MCF 10A (cell line): Measurements from ENCODE around the gene GALR2. TPM values are rescaled to one million over a fixed set of nuclear protein-coding genes. Genes with fewer than 3 reads are reported as not detected.

ENCODE experiments used
- BruUV-seq: library from RNA; stranded (reverse); fragments of 400-500 nt; replicated peaks from 2 replicates; lab custom pipeline; 2021; lab: Mats Ljungman, UMichigan
- CTCF ChIA-PET: fragments of 300-600 bp; sonication (Branson Sonifier 250); formaldehyde crosslinking; extraction: SDS; loops from one replicate; lab custom pipeline; 2021; ENCODE audit warnings: antibody characterized with exemption, inconsistent platforms; lab: Yijun Ruan, JAX
- POLR2A ChIA-PET: fragments of 300-600, 350-650 bp; sonication (Branson Sonifier 250); formaldehyde crosslinking; extraction: SDS; loops from one replicate; lab custom pipeline; 2020; ENCODE audit warnings: antibody characterized with exemption, inconsistent platforms; lab: Yijun Ruan, JAX
- DNase-seq: peaks from one replicate; pipeline ENCODE4 v3.0.0-alpha.2; 2018; ENCODE audit not compliant: unreplicated experiment
- H3K27ac Mint-ChIP-seq: one replicate; pipeline ENCODE4 v1.8.0; 2022; ENCODE audit warnings: mild to moderate bottlenecking, low read depth, mixed read lengths; ENCODE audit not compliant: unreplicated experiment
- H3K27me3 Mint-ChIP-seq: one replicate; pipeline ENCODE4 v1.8.0; 2022; ENCODE audit warnings: mixed read lengths; ENCODE audit not compliant: insufficient read depth, unreplicated experiment
- H3K36me3 Mint-ChIP-seq: one replicate; pipeline ENCODE4 v1.8.0; 2022; ENCODE audit warnings: mild to moderate bottlenecking, moderate library complexity, mixed read lengths; ENCODE audit not compliant: insufficient read depth, unreplicated experiment
- H3K4me1 Mint-ChIP-seq: one replicate; pipeline ENCODE4 v1.8.0; 2022; ENCODE audit warnings: mixed read lengths; ENCODE audit not compliant: insufficient read depth, unreplicated experiment
- H3K4me3 Mint-ChIP-seq: one replicate; pipeline ENCODE4 v1.8.0; 2022; ENCODE audit warnings: mild to moderate bottlenecking, moderate library complexity, mixed read lengths; ENCODE audit not compliant: unreplicated experiment
- H3K9me3 Mint-ChIP-seq: one replicate; pipeline ENCODE4 v1.8.0; 2022; ENCODE audit warnings: mixed read lengths; ENCODE audit not compliant: unreplicated experiment
- CTCF ChIP-seq: fragments of 200-600 bp; IDR thresholded peaks from one replicate; pipeline ENCODE4 v1.8.0; 2022; ENCODE audit warnings: antibody characterized with exemption, mild to moderate bottlenecking; ENCODE audit not compliant: unreplicated experiment
- intact Hi-C: fragments of 100-400 bp; cut with micrococcal nuclease; formaldehyde crosslinking; loops from 2 replicates; pipeline ENCODE4 v1.14.1; 2022
- total RNA-seq: library from RNA; stranded (reverse); gene quantifications from 2 replicates; pipeline ENCODE4 v1.2.3, GENCODE V29; 2022

GALR2 gene
- total RNA-seq, 1 experiment from 2014 or later, result 0.37 TPM

- ChIA-PET POLR2A (no interaction called here), CTCF (no interaction called here)
- no peak overlapping the region for H3K4me3 Mint-ChIP-seq
- no peaks in the 10 kb centered on the region for H3K4me1 Mint-ChIP-seq
- H3K9me3 Mint-ChIP-seq, result no peaks in the 10 kb centered on the region
- no peak overlapping the region for H3K27ac Mint-ChIP-seq
- BruUV-seq, result TSS peak; percentile 11
- no peak for TF ChIP-seq CTCF
- peaks cover 22% of the 10 kb centered on the region for H3K36me3 Mint-ChIP-seq
- intact Hi-C loops, result no loop called here
- DNase-seq, result no peak
- H3K27me3 Mint-ChIP-seq, result peaks cover 21% of the 10 kb centered on the region
Measured at GRCh38 chr17:76082326-76083251, 8.0 kb downstream of the GALR2 start.

- no peak for TF ChIP-seq CTCF
- CTCF ChIA-PET, result interaction anchor here (1.0 kb wide), 1 partner anchor 196 kb away, joined by 3 read pairs; no protein-coding TSS in a partner anchor
- DNase-seq, result no peak
- Mint-ChIP-seq H3K36me3 (peaks cover 23% of the 10 kb centered on the region), H3K9me3 (no peaks in the 10 kb centered on the region), H3K27me3 (peaks cover 10% of the 10 kb centered on the region), H3K4me1 (no peaks in the 10 kb centered on the region), H3K4me3 (no peak overlapping the region), H3K27ac (peak overlapping the region; percentile 4)
- intact Hi-C loops, result no loop called here
- no TSS peak for BruUV-seq
- POLR2A ChIA-PET, result interaction anchor here (0.6 kb wide), 1 partner anchor 41 kb away, joined by 3 read pairs; no protein-coding TSS in a partner anchor
Measured at GRCh38 chr17:76083536-76084182, 9.1 kb downstream of the GALR2 start.

GRCh38 chr17:76085066-76085730, 10.6 kb downstream of the GALR2 start:
- BruUV-seq, result no TSS peak
- Mint-ChIP-seq H3K4me3 (no peak overlapping the region), H3K27me3 (no peaks in the 10 kb centered on the region), H3K4me1 (no peaks in the 10 kb centered on the region), H3K27ac (no peak overlapping the region), H3K9me3 (no peaks in the 10 kb centered on the region), H3K36me3 (peaks cover 32% of the 10 kb centered on the region)
- ChIA-PET CTCF (interaction anchor here (0.6 kb wide), 1 partner anchor 208 kb away, joined by 4 read pairs; no protein-coding TSS in a partner anchor), POLR2A (no interaction called here)
- no peak for DNase-seq
- intact Hi-C loops, result no loop called here
- TF ChIP-seq CTCF, result no peak
